SK-N-SH treated with all-trans-retinoic acid at 6 μM for 48 hours (cell line): ENCODE data around the gene INSR.
"Not testable (repeated sequence)": the region's sequence is repeated elsewhere in the genome, so short reads cannot be mapped to it uniquely, and the experiment has no call there.

Experiments
- ATAC-seq: fragments of 200-7000 bp; cut with Tn5 transposase; 3 replicates; pipeline ENCODE4 v1.9.1; 2020; ENCODE audit warnings: mild to moderate bottlenecking, moderate library complexity
- ARNTL ChIP-seq: fragments of 450-650 bp; formaldehyde crosslinking; IDR thresholded peaks from 2 replicates; pipeline ENCODE4 v1.5.0; 2020; ENCODE audit warnings: low read depth, mild to moderate bottlenecking, moderate library complexity, borderline replicate concordance
- BACH2 ChIP-seq: fragments of 250-450 bp; sonication (Bioruptor Pico); IDR thresholded peaks from 2 replicates; pipeline ENCODE4 v1.9.0; 2021; ENCODE audit warnings: mild to moderate bottlenecking, borderline replicate concordance
- ESRRG ChIP-seq: fragments of 250-450 bp; sonication (Bioruptor Pico); IDR thresholded peaks from 2 replicates; pipeline ENCODE4 v1.6.1; 2021; ENCODE audit warnings: mild to moderate bottlenecking
- GLIS3 ChIP-seq: fragments of 250-450 bp; sonication (Bioruptor Pico); IDR thresholded peaks from 2 replicates; pipeline ENCODE4 v1.5.0; 2020; ENCODE audit warnings: mild to moderate bottlenecking, moderate library complexity
- ISL1 ChIP-seq: fragments of 250-450 bp; sonication (Bioruptor Pico); IDR thresholded peaks from 2 replicates; pipeline ENCODE4 v2.1.2; 2022; ENCODE audit warnings: mild to moderate bottlenecking, moderate library complexity
- PPARA ChIP-seq: fragments of 250-450 bp; sonication (Bioruptor Pico); IDR thresholded peaks from 2 replicates; pipeline ENCODE4 v1.5.0; 2020; ENCODE audit warnings: mild to moderate bottlenecking, borderline replicate concordance
- SNAI2 ChIP-seq: fragments of 250-450 bp; sonication (Bioruptor Pico); IDR thresholded peaks from 2 replicates; pipeline ENCODE4 v1.5.0; 2020; ENCODE audit warnings: mild to moderate bottlenecking, moderate library complexity
- TCF4 ChIP-seq: fragments of 250-450 bp; sonication (Bioruptor Pico); IDR thresholded peaks from 2 replicates; pipeline ENCODE4 v1.8.0; 2021; ENCODE audit warnings: mild to moderate bottlenecking, moderate library complexity, borderline replicate concordance
- TOX ChIP-seq: fragments of 250-450 bp; sonication (Bioruptor Pico); IDR thresholded peaks from 2 replicates; pipeline ENCODE4 v1.8.0; 2021; ENCODE audit warnings: mild to moderate bottlenecking, moderate library complexity, borderline replicate concordance
- ZFP3 ChIP-seq: fragments of 250-450 bp; sonication (Bioruptor Pico); IDR thresholded peaks from 2 replicates; pipeline ENCODE4 v1.5.0; 2020; ENCODE audit warnings: mild to moderate bottlenecking, moderate library complexity
- ZFP30 ChIP-seq: fragments of 450-650 bp; formaldehyde crosslinking; IDR thresholded peaks from 2 replicates; pipeline ENCODE4 v1.5.0; 2022; ENCODE audit warnings: mild to moderate bottlenecking, moderate library complexity
- ZNF565 ChIP-seq: fragments of 450-650 bp; formaldehyde crosslinking; conservative IDR thresholded peaks from 2 replicates; pipeline ENCODE4 v1.5.0; 2020; ENCODE audit warnings: low read depth, mild to moderate bottlenecking, moderate library complexity
- ZNF70 ChIP-seq: fragments of 450-650 bp; formaldehyde crosslinking; IDR thresholded peaks from 2 replicates; pipeline ENCODE4 v1.5.0; 2020; ENCODE audit warnings: mild to moderate bottlenecking, moderate library complexity
- ZNF8 ChIP-seq: fragments of 450-650 bp; formaldehyde crosslinking; IDR thresholded peaks from 2 replicates; pipeline ENCODE4 v1.5.0; 2020; ENCODE audit warnings: mild to moderate bottlenecking, moderate library complexity
- TF ChIP-seq, protein P1 (sequence below): fragments of 250-450 bp; sonication (Bioruptor Pico); IDR thresholded peaks from 2 replicates; pipeline ENCODE4 v1.5.0; 2020; ENCODE audit warnings: mild to moderate bottlenecking, moderate library complexity
- TF ChIP-seq, protein P2 (sequence below): fragments of 250-450 bp; sonication (Bioruptor Pico); IDR thresholded peaks from 2 replicates; pipeline ENCODE4 v1.8.0; 2021; ENCODE audit warnings: low read depth, mild to moderate bottlenecking, moderate library complexity, borderline replicate concordance
- TF ChIP-seq, protein P3 (sequence below): fragments of 250-450 bp; sonication (Bioruptor Pico); IDR thresholded peaks from 2 replicates; pipeline ENCODE4 v1.8.0; 2020; ENCODE audit warnings: mild to moderate bottlenecking, moderate library complexity, borderline replicate concordance
- TF ChIP-seq, protein P4 (sequence below): fragments of 250-450 bp; sonication (Bioruptor Pico); IDR thresholded peaks from 2 replicates; pipeline ENCODE4 v1.5.1; 2020; ENCODE audit warnings: low read depth, mild to moderate bottlenecking, moderate library complexity

INSR gene

DNA sequence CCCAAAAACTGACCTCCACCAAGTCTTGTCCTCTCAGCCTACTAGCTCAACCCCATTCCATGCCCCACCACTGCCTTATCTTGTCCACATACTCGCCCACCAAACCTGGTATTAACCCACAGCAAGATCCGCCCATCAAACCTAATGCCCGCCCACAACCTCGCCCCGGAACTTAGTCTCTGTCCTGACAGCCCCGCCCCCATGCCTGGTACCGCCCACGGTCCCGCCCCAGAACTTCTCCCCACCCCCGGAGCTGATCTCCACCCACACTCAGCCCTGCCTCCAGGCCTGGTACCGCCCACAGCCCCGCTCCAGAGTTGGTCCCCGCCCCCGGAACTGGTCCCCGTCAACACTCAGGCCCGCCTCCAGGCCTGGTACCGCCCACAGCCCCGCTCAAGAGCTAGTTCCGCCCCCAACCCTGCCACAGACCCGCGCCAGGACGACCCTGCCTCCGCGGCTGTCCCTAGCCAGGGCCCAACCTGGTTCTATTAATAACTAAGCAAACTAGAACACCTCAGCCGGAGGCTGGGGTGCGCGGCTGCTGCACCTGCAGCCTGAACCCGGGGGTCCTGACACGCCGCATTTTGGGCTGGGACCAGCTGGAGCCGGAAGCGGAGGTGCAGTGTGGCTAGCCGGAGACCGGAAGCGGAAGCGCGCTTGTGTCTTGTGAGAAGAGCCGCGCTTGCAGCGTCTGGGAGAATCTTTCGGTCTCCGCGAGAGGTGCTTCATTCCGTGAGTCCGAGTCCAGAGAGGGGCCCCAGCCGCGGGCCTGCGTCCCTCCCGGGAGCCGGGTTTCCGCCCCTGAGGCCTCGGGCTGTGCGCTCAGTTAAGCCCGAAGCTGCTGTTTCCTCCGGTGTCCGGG is 224.9 kb downstream of the INSR start, which contains the start of gene ZNF557:
ZNF557 (plus strand) TSS at position 662 of the 862 bp plus-strand sequence. CDS start 5,372 bp downstream, outside the sequence.
- peak; percentile 99 for ATAC-seq
- TF ChIP-seq BACH2 (no peak), ARNTL (CRISPR knock-in tag) (no peak), TOX (CRISPR knock-in tag) (no peak), ESRRG (CRISPR knock-in tag) (no peak), ZFP30 (CRISPR knock-in tag) (no peak), ZFP3 (CRISPR knock-in tag) (no peak), GLIS3 (CRISPR knock-in tag) (no peak), ISL1 (CRISPR knock-in tag) (no peak), ZNF8 (no peak), SNAI2 (CRISPR knock-in tag) (no peak), PPARA (no peak), ZNF70 (no peak), ZNF565 (CRISPR knock-in tag) (no peak)
- TF ChIP-seq, protein P1, sequence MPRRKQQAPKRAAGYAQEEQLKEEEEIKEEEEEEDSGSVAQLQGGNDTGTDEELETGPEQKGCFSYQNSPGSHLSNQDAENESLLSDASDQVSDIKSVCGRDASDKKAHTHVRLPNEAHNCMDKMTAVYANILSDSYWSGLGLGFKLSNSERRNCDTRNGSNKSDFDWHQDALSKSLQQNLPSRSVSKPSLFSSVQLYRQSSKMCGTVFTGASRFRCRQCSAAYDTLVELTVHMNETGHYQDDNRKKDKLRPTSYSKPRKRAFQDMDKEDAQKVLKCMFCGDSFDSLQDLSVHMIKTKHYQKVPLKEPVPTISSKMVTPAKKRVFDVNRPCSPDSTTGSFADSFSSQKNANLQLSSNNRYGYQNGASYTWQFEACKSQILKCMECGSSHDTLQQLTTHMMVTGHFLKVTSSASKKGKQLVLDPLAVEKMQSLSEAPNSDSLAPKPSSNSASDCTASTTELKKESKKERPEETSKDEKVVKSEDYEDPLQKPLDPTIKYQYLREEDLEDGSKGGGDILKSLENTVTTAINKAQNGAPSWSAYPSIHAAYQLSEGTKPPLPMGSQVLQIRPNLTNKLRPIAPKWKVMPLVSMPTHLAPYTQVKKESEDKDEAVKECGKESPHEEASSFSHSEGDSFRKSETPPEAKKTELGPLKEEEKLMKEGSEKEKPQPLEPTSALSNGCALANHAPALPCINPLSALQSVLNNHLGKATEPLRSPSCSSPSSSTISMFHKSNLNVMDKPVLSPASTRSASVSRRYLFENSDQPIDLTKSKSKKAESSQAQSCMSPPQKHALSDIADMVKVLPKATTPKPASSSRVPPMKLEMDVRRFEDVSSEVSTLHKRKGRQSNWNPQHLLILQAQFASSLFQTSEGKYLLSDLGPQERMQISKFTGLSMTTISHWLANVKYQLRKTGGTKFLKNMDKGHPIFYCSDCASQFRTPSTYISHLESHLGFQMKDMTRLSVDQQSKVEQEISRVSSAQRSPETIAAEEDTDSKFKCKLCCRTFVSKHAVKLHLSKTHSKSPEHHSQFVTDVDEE (CRISPR knock-in tag), result no peak
- TF ChIP-seq, protein P2, sequence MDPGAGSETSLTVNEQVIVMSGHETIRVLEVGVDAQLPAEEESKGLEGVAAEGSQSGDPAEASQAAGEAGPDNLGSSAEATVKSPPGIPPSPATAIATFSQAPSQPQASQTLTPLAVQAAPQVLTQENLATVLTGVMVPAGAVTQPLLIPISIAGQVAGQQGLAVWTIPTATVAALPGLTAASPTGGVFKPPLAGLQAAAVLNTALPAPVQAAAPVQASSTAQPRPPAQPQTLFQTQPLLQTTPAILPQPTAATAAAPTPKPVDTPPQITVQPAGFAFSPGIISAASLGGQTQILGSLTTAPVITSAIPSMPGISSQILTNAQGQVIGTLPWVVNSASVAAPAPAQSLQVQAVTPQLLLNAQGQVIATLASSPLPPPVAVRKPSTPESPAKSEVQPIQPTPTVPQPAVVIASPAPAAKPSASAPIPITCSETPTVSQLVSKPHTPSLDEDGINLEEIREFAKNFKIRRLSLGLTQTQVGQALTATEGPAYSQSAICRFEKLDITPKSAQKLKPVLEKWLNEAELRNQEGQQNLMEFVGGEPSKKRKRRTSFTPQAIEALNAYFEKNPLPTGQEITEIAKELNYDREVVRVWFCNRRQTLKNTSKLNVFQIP, result no peak
- TF ChIP-seq, protein P3, sequence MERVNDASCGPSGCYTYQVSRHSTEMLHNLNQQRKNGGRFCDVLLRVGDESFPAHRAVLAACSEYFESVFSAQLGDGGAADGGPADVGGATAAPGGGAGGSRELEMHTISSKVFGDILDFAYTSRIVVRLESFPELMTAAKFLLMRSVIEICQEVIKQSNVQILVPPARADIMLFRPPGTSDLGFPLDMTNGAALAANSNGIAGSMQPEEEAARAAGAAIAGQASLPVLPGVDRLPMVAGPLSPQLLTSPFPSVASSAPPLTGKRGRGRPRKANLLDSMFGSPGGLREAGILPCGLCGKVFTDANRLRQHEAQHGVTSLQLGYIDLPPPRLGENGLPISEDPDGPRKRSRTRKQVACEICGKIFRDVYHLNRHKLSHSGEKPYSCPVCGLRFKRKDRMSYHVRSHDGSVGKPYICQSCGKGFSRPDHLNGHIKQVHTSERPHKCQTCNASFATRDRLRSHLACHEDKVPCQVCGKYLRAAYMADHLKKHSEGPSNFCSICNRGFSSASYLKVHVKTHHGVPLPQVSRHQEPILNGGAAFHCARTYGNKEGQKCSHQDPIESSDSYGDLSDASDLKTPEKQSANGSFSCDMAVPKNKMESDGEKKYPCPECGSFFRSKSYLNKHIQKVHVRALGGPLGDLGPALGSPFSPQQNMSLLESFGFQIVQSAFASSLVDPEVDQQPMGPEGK (CRISPR knock-in tag), result no peak

DNA sequence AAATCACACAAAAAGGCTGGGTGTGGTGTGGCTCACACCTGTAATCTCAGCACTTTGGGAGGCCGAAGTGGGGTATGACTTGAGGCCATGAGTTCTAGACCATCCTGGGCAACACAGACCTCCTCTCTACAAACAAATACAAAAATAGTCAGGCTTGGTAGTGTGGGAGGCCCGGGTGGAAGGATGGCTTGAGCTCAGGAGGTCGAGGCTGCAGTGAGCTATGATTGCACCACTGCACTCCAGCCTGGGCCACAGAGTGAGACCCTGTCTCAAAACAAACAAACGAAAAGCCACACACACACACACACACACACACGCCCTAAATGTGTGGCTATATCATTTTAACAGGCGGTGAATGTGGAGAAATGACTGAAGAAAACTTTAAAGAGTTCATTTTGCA is 225.6 kb downstream of the INSR start:
- TF ChIP-seq GLIS3 (CRISPR knock-in tag), result no peak
- TF ChIP-seq, protein P4, sequence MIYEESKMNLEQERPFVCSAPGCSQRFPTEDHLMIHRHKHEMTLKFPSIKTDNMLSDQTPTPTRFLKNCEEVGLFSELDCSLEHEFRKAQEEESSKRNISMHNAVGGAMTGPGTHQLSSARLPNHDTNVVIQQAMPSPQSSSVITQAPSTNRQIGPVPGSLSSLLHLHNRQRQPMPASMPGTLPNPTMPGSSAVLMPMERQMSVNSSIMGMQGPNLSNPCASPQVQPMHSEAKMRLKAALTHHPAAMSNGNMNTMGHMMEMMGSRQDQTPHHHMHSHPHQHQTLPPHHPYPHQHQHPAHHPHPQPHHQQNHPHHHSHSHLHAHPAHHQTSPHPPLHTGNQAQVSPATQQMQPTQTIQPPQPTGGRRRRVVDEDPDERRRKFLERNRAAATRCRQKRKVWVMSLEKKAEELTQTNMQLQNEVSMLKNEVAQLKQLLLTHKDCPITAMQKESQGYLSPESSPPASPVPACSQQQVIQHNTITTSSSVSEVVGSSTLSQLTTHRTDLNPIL (CRISPR knock-in tag), result no peak
- no peak for TF ChIP-seq ESRRG (CRISPR knock-in tag)
- no peak for TF ChIP-seq ZFP30 (CRISPR knock-in tag)
- TF ChIP-seq, all 23 proteins: peak for 0
- ATAC-seq, result no peak

DNA sequence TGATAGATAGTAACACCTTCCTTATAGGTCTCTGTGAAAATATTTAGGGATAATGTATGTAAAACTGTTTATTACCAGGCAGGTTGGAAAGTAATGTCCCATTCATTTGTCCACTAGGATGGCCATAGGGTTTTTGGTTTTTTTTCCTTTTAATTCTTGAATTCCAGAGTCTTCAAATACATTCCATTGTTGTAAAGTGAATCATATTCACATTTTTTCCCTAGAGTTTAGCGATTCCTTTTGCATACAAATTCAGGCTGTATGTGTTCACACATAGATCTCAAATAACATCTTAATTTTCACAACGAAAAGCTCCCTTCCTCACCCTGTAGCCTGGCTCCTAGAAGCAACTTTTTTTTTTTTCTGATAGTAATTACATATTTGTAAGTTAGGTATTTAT is 226.5 kb downstream of the INSR start:
- ATAC-seq, result no peak

DNA sequence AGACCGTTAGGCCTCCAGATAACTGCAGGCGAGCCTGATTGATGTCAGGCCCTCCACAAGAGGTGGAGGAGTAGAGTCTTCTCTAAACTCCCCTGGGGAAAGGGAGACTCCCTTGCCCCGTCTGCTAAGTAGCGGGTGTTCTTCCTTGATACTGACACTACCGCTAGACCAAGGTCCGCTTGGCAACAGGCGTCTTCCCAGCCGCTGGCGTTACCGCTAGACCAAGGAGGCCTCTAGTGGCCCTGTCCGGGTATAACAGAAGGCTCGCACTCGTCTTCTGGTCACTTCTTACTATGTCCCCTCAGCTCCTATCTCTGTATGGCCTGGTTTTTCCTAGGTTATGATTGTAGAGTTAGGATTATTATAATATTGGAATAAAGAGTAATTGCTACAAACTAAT is 227.1 kb downstream of the INSR start:
- not testable (repeated sequence) for ATAC-seq

More for the DNA sequence above, 226.5 kb downstream of the INSR start:
- TF ChIP-seq TCF4 (CRISPR knock-in tag) (no peak), ESRRG (CRISPR knock-in tag) (no peak), SNAI2 (CRISPR knock-in tag) (no peak), ZNF565 (CRISPR knock-in tag) (no peak)
- TF ChIP-seq, protein P4 (CRISPR knock-in tag), result no peak
